GM12872 (cell line): ENCODE data around the gene ENPP7.

Experiments used
- TF ChIP-seq, protein P1 (sequence below): IDR thresholded peaks from 3 replicates; pipeline ENCODE4 v1.5.1; 2011; ENCODE audit warnings: low read depth, mild to moderate bottlenecking, low read length, moderate library complexity; ENCODE audit not compliant: insufficient read depth

Gene ENPP7, protein sequence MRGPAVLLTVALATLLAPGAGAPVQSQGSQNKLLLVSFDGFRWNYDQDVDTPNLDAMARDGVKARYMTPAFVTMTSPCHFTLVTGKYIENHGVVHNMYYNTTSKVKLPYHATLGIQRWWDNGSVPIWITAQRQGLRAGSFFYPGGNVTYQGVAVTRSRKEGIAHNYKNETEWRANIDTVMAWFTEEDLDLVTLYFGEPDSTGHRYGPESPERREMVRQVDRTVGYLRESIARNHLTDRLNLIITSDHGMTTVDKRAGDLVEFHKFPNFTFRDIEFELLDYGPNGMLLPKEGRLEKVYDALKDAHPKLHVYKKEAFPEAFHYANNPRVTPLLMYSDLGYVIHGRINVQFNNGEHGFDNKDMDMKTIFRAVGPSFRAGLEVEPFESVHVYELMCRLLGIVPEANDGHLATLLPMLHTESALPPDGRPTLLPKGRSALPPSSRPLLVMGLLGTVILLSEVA

DNA sequence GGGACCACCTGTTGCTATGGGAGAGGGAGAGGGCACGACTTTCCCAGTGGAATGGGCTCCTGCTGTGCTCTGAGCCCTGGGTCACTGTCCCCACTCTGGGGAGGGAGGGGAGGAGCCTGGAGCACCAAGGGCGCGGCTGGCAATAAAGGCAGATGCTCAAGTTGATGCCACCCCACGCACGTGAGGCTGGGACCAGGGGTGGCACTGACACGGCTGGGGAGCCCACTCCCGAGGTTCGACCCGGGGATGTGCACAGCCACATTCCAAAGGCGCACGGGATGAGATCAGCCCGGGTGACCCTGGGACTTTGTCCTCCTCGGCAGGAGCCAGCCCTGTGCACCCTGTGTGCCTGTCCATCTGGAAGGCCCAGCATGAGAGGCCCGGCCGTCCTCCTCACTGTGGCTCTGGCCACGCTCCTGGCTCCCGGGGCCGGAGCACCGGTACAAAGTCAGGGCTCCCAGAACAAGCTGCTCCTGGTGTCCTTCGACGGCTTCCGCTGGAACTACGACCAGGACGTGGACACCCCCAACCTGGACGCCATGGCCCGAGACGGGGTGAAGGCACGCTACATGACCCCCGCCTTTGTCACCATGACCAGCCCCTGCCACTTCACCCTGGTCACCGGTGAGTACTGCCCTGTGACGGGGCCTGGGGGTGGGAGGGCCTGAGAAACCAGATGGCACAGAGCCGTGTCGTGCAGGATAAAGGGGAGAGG is at the start of gene ENPP7:
Gene ENPP7 (plus strand): TSS at position 175 of the 715 bp plus-strand sequence. CDS start 197 bp downstream, at position 372.
- TF ChIP-seq, protein P1, sequence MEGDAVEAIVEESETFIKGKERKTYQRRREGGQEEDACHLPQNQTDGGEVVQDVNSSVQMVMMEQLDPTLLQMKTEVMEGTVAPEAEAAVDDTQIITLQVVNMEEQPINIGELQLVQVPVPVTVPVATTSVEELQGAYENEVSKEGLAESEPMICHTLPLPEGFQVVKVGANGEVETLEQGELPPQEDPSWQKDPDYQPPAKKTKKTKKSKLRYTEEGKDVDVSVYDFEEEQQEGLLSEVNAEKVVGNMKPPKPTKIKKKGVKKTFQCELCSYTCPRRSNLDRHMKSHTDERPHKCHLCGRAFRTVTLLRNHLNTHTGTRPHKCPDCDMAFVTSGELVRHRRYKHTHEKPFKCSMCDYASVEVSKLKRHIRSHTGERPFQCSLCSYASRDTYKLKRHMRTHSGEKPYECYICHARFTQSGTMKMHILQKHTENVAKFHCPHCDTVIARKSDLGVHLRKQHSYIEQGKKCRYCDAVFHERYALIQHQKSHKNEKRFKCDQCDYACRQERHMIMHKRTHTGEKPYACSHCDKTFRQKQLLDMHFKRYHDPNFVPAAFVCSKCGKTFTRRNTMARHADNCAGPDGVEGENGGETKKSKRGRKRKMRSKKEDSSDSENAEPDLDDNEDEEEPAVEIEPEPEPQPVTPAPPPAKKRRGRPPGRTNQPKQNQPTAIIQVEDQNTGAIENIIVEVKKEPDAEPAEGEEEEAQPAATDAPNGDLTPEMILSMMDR, result no peak

DNA sequence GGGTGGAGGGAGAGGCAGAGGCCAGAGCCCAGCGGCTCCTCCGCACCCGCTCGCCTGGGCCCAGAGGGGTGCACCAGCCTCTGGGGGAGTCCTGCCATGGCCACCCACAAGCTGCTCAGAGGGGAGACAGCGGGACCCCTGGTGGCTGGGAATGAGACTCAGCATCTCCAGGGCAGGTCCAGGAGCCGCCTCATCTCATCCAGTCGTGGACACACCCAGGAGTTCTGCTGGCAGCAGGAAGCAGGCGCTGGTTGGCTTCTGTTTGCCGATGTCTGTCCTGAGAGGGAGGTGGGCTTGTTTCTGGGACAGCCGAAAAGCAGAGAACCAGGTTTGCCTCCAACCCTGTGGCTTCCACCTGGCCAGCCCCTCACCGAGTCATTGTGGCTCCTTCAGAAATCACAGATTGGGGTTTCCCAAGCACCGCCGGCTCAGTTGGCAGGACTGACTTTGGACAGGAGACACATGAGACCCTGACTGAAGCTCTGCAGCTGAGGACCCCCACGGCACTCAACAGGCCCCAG is 49.6 kb upstream of the ENPP7 start:
- TF ChIP-seq, protein P1, result no peak

DNA sequence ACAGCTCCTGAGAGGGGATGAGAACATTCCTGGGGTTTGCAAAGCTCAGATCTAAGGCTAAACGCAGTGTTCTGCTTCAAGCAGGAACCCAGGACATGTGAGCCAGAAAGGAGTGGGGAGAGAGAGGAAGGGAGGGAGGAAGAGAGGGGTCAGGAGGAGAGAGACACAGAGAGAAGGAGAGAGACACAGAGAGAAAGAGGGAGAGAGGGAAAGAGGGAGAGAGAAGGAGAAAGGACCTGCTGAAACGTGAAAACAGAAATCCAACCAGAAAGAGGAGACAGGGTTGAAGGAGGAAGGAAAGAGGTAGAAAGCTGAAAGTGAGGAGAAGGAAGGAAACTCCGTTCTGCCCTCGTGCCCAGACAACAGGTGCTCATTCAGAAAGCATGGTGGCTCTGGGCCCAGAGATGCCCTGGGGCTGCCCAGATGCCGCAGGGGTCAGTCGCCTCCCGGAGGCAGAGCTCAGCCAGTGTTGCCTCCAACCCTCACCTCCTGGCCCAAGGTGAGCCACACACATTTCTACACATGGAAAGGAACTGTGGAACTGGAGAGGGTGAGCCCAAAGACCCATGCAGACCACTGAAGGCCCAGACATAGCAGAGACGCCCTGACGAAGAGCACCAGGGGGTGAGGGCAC is 49.0 kb upstream of the ENPP7 start:
- TF ChIP-seq, protein P1, result no peak

DNA sequence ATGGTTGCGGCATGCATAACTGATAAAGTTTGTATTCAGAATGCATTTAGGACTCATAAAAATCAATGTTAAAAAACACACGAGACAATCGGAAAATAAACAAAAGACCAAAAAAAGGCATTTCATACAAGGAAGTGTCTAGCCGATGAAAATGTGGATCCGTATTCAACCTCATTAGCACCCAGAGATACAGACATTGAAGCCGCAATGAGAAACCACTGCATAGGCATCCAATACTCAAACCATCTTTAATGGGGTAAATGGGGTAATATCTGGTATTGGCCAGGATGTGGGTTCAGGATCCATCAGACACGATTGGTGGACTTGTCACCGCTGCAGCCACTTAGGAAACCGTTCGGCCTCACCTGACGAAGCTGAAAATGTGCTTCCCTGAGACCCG is 47.4 kb upstream of the ENPP7 start:
- TF ChIP-seq, protein P1, result no peak

DNA sequence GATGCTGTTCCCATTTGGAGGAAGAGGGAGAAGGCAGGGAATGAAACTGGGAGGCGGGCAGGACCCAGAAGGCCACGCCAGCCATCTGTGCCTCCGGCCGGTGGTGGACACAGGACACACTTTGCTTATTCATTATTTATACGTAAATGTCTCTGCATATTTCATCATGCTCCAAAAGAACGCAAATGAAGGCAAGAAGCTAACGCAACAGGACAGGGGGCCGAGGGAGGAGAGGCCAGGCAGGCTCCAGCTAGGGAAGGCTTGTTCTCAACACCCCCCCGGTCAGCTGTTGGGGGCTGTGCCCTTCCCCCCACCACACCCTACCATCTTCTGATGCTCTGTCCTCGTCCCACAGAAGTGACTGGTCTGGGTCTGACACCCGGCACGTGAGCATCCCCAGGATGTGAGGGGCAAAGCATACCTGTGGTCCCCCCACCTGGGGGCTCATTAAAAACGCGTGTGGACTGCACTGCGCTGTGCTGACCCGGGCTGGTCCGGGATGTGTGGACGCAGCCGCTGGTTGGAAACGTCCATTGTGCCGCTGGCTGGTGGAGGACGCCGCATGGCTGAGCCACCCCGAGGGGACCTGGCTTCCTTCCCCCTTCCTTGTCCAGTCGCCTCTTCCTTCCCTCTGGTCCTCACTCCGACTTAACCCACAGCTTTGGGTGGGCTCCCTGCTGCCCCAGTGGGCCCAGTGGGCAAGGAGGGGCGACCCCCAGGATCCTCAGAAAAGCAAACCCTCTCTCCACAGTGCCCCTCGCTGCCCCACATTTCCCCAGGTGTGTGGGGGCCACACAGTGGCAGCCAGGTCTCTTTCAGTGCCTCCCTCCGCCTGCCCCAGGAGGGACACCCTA is 46.4 kb upstream of the ENPP7 start:
- TF ChIP-seq, protein P1, result no peak

DNA sequence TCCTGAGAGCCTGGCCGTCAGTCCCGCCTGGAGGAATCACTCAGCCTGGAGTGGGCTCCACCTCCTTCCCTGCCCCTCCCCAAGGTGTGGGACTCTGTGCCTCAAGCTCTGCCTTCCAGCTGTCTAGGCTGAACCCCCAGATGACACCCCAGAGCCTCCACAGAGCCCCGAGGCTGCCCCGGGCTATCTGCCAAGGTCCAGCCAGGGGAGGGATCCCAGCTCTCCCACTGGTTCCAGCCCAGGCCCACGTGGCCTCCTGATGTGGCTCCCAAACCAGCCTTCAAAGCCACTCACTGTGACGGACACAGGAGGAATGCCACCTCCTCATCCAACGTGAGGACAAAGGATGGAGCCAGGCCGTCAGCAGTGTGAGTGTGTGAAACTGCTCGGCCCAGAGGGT is 45.6 kb upstream of the ENPP7 start:
- TF ChIP-seq, protein P1, result no peak

DNA sequence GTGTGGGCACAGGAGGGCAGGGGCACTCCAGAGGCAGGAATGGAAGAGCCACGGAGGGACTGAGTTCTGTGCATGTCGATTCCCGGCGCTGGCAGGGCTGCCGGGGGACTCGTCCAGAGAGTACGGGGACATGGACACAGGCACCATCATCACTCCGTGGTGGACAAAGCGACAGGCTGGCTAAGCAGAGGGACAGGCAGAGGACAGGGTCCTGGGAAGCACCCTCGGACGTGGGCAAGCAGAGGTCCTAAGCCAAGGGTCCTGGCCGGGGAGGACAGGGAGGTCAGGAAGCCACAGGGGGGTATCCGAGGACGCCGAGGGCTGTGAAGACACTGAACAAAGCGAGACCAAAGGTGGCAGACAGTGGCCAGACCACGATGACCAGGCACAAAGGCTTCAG is 44.3 kb upstream of the ENPP7 start:
- TF ChIP-seq, protein P1, result no peak
